ENCODE data around the gene CHTF18. TPM values are rescaled to one million over a fixed set of nuclear protein-coding genes. Genes with fewer than 3 reads are reported as not detected.
A peak's percentile ranks its signal among the peaks of the same experiment; 100 is the strongest.

The CHTF18 gene
- total RNA-seq = 1 to 10 TPM; 2.9 to 7.8 (median 4.6) TPM
- long read RNA-seq = 0 reads

- ATAC-seq = peak; percentile 90 to 97 (median 92)
- peaks cover 0 to 13% (median 0%) of the 10 kb centered on the region in 4 donors for H3K4me1 ChIP-seq
These were observed at the start of gene CHTF18 for GRCh38 chr16:788399-789126. Gene CHTF18 (plus strand): TSS chr16:788620. CDS start chr16:788685, 65 bp downstream.

GRCh38 chr16:739560-740458, 48.6 kb upstream of the CHTF18 start:
- DNase-seq = peak in 1 of 3 donors; percentile 54
- intact Hi-C loops (cut with DNase I) = no loop called here
- H3K27me3 ChIP-seq = no peaks in the 10 kb centered on the region
- TF ChIP-seq POLR2A (IDR thresholded peaks at IDR 0.05) (no peak), CTCF (IDR thresholded peaks at IDR 0.05) (no peak)
- H3K36me3 ChIP-seq = peaks cover 0 to 24% (median 3%) of the 10 kb centered on the region in 4 donors
- peak overlapping the region; percentile 97 to 100 (median 98) for H3K4me3 ChIP-seq
- peaks cover 0 to 12% (median 5%) of the 10 kb centered on the region in 4 donors for H3K4me1 ChIP-seq
- peak overlapping the region in 1 of 3 donors; percentile 15 for H3K27ac ChIP-seq
- WGBS (ENCODE audit: insufficient coverage, low coverage, low lambda C conversion rate, missing lambda C conversion rate) = 34% methylated on average over 10 of the region's 38 CpGs
- H3K9me3 ChIP-seq = no peaks in the 10 kb centered on the region
- peak in 1 of 4 donors; percentile 12 for ATAC-seq

More at GRCh38 chr16:788399-789126, at the start of gene CHTF18:
- intact Hi-C loops (cut with DNase I) = loop anchor here in 1 of 2 donors (5.0 kb wide), 1 partner anchor 76 kb away; no protein-coding TSS in a partner anchor
- WGBS (ENCODE audit: insufficient coverage, low coverage, low lambda C conversion rate, missing lambda C conversion rate) = 0% methylated on average over 7 of the region's 97 CpGs
- Histone ChIP-seq H3K27me3 (no peaks in the 10 kb centered on the region), H3K4me3 (peak within 1 kb of the TSS; percentile 89 to 99 (median 92)), H3K36me3 (no peaks in the 10 kb centered on the region), H3K27ac (peak within 1 kb of the TSS in 1 of 3 donors; percentile 13), H3K9me3 (no peaks in the 10 kb centered on the region)
- TF ChIP-seq CTCF (IDR thresholded peaks at IDR 0.05) (no peak), POLR2A (IDR thresholded peaks at IDR 0.05) (no peak)
- DNase-seq = peak; percentile 91 to 94 (median 93)

- Histone ChIP-seq H3K27me3 (no peaks in the 10 kb centered on the region), H3K4me1 (peaks cover 0 to 12% (median 5%) of the 10 kb centered on the region in 4 donors), H3K27ac (peak overlapping the region; percentile 15 to 67 (median 59)), H3K4me3 (peak overlapping the region; percentile 97 to 100 (median 98)), H3K9me3 (no peaks in the 10 kb centered on the region), H3K36me3 (peaks cover 0 to 21% (median 3%) of the 10 kb centered on the region in 4 donors)
- DNase-seq = no peak
- no peak for TF ChIP-seq POLR2A (IDR thresholded peaks at IDR 0.05)
- no peak for TF ChIP-seq CTCF (IDR thresholded peaks at IDR 0.05)
- WGBS (ENCODE audit: insufficient coverage, low coverage, low lambda C conversion rate, missing lambda C conversion rate) = 0% methylated on average over 3 of the region's 22 CpGs
- peak; percentile 25 to 37 (median 31) for ATAC-seq
- intact Hi-C loops (cut with DNase I) = no loop called here
These were observed 48.0 kb upstream of the CHTF18 start for GRCh38 chr16:740459-740763.

GRCh38 chr16:740764-741505, 47.5 kb upstream of the CHTF18 start, which contains the start of gene CIAO3:
Gene CIAO3 (minus strand): TSS chr16:740997. CDS start chr16:740985, 12 bp downstream.
- Histone ChIP-seq H3K27me3 (no peaks in the 10 kb centered on the region), H3K36me3 (peaks cover 0 to 15% (median 3%) of the 10 kb centered on the region in 4 donors), H3K9me3 (no peaks in the 10 kb centered on the region), H3K27ac (peak within 1 kb of the TSS; percentile 15 to 67 (median 59)), H3K4me3 (peak within 1 kb of the TSS; percentile 97 to 100 (median 98)), H3K4me1 (peaks cover 0 to 12% (median 5%) of the 10 kb centered on the region in 4 donors)
- 0% methylated on average over 2 of the region's 79 CpGs for WGBS (ENCODE audit: insufficient coverage, low coverage, low lambda C conversion rate, missing lambda C conversion rate)
- DNase-seq (peak; percentile 90 to 91 (median 90)), ATAC-seq (peak; percentile 90 to 97 (median 94))
- TF ChIP-seq CTCF (IDR thresholded peaks at IDR 0.05) (peak; percentile 93 to 96 (median 94)), POLR2A (IDR thresholded peaks at IDR 0.05) (peak; percentile 68)
- intact Hi-C loops (cut with DNase I) = no loop called here

All from right lobe of liver (tissue), 6 donors.